ENCODE measurements around the gene AZGP1.
"Not testable (repeated sequence)": the region's sequence is repeated elsewhere in the genome, so short reads cannot be mapped to it uniquely, and the experiment has no call there.

AZGP1 gene

DNA sequence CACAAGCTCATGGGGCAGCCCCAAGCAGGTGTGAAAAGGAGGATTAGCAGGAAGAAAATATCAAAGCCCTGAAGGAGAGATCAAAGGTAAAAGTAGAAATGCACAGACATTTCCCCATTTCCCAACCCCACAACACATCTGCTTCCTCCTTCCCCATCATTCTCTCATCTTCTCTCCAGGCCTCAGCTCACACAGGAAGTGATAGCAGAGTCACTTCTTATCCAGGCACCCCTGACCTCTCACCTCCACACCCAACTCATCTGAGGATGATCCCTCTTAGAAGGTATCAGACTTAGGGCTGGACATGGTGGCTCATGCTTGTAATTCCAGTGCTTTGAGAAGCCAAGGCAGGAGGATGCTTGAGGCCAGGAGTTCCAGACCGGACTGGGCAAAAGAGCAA, 28.2 kb downstream of the AZGP1 start:
- no peak for DNase-seq

DNA sequence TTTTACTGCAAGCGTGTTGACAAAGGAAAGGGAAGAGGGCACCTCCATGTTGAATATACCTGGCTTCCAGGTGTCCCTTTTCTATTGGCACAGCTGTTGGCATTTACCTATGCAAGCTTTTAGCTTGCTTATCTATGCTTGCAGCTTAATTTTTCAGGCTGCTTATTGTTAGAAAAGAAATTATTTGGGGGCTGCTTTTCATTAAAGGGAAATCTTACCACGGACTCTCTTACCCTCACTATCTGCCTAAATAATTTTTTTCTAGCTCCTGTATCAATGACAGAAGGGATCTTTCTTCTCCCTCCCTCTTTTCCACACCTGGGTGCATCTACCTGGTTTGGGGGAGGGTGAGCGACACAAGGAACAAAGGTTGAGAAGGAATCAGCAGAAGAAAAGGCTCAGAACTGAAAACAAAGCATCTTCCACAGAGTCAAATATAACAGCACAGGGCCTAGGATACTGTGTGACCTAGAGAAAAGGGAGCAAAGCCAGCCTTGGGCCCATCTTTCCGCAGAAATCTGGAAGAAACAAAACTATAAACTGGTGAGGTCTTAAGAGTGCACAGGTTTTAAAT, 31.2 kb downstream of the AZGP1 start:
- DNase-seq, result no peak

DNA sequence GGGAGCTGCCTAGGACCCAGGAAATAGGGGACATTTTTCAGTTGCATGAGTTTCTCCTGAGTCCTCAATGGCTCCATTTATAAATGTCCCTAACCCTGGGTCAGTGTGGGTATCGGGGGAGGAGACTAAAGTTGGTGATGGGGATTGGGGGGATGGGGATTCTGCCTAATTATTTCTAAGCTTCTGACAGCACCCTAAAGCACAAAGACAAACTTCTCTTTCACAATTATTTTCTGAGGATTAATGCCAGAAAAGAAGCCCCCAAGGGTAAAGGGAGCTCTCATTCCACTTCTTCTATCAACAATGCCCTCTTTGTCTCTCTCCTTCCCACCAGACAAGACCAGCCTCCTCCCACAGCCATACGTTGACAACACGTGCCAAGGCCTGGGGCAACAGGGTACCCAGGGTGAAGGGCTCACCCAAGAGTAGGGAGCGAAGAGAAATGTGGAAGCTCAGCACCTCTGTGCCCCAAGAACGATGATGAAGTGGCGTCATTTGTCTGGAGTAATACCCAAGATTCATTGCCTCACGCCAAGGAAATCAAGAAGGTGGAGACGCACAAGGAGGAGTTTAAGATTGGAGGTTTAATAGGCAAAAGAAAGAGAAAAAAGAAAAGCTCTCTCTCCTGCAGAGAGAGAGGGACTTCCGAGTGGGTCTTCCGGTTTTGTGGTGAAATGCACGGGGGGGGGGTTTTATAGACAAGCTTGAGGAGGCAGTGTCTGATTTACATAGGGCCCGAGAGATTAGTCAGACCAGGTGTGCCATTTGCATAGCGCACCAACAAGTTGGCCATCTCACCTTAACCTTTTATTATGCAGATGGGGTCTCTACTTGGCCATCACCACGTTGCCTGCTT, 32.0 kb downstream of the AZGP1 start:
- no peak for DNase-seq

DNA sequence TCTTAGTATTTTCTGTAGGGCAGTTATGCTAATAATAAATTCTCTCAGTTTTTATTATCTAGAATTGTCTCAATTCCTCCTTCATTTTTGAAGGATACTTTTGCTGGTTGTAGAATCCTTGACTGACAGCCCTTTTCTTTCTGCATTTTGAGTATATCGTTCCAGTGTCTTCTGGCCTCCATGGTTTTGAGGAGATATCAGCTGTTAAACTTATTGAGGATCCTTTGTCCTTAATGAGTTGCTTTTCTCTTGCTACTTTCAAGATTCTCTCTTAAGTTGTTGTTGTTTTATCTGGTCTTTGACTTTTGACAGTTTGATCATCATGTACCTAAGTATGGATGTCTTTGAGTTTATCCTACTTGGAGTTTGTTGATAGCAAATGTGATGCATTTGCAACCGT, 37.5 kb downstream of the AZGP1 start:
- DNase-seq, result no peak

DNA sequence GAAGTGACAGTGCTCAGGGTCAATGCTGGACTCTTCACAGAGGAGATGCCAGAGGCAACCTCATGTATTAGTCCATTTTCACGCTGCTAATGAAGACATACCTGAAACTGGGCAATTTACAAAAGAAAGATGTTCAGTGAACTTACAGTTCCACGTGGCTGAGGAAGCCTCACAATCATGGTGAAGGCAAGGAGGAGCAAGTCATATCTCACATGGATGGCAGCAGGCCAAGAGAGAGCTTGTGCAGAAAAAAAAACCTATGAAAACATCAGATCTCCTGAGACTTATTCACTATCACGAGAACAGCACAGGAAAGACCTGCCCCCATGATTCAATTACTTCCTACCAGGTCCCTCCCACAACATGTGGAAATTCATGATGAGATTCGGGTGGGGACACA, 40.8 kb downstream of the AZGP1 start:
- not testable (repeated sequence) for DNase-seq

DNA sequence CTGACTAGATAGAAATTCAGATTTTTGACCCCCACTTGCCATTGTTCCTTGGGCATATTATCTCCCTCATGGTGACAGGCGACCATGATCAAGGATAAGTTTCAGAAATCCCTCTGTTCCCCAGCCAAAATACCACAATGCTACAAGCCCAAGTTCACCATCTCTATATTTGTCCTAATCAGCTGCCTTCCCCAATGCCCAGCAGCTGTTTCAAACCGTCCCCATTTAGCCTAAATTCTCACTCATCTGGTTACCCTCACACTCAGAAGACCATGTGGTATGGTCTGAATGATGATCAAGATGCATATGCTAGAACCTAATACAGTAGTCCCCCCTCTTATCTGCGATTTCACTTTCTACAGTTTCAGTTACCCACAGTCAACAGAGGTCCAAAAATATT, 45.5 kb downstream of the AZGP1 start:
- no peak for DNase-seq

DNA sequence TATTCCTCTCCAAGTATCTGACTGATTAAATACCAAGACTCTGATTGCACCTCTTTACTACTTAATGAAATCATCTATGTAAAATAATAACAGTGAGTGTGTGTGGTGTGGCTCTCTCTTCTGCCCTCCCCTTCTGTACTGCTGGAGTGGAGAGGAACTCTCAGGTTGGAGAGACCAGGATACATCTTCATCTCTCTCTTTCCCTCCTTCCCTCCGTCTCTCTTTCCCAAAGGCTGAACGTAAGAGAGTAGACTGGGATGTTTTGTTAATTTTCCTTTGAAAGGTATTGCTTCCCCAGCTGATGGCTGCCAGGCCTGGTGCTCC, 46.1 kb downstream of the AZGP1 start:
- DNase-seq, result no peak

DNA sequence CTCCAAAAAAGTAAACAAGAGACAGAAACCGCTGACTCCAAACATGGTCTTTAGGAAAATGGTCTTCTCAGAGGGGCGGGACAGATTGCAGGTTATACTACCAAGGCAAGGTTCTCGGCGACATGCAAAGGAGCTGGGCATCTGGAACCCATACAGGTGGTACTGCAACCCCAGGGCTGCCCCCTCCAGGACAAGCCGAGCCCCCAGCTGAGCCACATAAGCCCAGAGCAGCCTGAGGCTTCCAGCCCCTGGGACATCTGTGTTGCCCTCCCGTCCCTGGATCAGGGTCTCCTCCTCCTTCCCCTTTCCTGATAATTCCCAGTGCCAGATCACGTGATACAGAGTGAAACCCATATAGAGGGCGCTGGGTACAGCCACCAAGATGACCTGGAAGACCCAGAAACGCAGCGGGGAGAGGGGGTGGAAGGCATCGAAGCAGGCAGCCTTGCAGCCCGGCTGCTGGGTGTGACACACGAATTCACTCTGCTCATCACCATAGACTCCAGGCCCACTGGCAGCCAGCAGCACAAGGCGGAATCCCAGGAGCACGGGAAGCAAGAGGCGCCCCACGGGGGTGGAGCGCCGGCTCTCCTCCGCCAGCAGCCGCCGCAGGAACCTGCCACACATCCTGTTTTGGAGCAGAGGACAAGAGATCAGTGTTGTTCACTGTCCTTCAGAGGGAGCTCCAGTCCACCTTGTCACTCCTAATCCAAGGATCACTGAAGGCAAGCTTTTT, 46.7 kb downstream of the AZGP1 start, which contains the start of gene GJC3:
GJC3 (minus strand) TSS at position 627 of the 736 bp plus-strand sequence; CDS start at position 627, 0 bp downstream.
- peak; percentile 29 to 33 for DNase-seq

DNA sequence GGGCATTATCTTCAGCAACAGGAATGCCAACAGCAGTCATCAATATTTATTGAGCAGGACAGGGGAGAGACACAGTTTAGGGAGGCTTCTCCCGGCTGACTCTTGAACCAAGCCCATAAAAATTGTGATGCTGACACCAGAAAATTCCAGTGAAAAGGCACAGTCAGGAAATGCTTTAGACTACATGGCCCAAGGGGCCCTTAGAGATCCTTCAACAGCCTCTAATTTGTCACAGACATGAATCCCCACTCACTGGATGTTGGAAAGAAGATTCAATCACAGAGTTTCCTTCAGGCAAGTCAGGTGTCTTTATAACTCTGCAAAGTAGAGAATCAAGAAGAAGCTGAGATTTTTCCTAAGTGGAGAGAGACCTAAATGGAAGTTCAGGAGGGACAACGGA, 47.6 kb downstream of the AZGP1 start:
- DNase-seq, result no peak

DNA sequence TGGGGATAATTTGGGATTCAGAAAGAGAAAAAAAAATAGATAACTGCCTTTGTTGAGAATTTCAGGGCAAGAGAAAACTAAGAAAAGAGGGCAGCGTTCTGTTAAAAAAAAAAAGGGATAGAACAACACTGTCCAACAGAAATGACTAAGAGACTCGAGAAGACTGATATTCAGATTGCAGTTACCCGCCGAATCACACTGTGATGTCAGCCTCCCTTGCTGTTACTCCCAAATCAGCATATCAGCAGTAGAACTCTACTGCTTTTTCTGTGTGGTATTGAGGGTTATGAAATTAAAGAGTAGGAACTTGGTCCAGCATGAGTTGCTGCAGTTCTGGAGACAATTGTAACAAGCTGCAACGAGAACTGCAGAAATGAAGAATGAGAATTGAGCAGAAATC, 48.3 kb downstream of the AZGP1 start:
- no peak for DNase-seq

DNA sequence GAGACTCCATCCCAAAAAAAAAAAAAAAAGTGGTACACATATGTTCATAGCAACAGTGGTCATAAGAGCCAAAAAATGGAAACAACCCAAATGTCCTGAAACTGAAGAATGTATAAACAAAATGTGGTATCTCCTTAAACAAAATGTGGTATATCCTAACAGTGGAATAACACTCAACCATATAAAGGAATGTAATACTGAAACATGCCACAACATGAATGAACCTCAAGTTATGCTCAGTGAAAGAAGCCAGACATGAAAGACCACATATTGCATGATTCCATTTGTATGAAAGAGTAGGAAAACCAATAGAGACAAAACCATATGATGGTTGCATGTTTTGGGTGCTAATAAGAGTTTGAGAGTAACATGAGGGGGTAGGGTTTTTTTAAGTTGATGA, 49.5 kb downstream of the AZGP1 start:
- no peak for DNase-seq

DNA sequence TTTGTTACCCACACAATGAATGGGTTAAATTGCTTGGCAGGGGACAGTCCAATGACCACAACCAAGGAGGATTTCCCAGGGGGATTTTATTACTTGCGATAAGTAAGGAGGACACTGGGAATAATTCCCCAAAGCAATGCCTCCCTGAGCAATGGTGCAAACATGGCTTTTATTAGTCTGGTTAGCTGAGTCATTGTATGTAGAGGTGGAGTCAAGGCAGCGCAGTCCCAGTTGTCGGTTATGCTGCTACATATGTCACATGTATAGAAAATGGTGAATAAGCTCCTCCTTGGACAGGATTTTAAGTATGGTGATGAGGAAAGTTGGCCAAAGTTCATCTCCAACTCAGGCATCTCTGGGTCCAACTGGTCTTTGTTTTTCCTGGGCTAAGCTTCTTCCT, 52.6 kb downstream of the AZGP1 start:
- no peak for DNase-seq

DNA sequence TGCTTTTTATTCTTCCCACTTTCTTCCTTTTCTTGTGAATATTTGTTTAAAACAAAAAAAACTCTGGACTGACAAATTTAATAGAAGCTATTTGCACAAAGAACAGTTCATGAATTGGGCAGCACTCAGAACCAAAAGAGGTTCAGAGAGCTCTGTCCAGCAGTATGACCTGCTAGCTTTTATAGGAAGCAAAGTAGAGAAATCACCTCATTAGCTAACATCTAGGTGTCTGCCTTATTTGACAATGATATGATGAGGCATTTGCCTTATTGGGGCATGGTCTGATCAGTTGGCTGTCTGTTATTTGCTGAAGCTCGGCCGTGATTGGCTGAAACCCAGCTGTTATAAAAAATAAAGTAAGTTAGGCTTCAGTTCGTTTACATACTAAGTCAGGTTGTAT, 55.7 kb downstream of the AZGP1 start:
- no peak for DNase-seq

DNA sequence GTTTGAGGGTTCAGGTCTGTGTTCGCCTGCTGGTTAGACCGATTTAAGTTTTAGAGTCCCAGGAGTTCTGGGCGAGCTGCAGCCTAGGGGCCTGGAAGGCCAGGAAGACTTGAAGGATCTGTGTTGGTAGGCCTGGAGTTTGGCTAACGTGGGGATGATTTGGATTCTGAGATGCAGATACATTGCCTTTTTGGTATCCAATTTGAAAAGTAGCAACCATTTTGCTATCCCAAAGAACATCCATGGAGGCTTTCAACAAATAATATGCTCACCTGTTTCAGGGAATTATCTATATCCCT, 56.1 kb downstream of the AZGP1 start:
- DNase-seq, result no peak

DNA sequence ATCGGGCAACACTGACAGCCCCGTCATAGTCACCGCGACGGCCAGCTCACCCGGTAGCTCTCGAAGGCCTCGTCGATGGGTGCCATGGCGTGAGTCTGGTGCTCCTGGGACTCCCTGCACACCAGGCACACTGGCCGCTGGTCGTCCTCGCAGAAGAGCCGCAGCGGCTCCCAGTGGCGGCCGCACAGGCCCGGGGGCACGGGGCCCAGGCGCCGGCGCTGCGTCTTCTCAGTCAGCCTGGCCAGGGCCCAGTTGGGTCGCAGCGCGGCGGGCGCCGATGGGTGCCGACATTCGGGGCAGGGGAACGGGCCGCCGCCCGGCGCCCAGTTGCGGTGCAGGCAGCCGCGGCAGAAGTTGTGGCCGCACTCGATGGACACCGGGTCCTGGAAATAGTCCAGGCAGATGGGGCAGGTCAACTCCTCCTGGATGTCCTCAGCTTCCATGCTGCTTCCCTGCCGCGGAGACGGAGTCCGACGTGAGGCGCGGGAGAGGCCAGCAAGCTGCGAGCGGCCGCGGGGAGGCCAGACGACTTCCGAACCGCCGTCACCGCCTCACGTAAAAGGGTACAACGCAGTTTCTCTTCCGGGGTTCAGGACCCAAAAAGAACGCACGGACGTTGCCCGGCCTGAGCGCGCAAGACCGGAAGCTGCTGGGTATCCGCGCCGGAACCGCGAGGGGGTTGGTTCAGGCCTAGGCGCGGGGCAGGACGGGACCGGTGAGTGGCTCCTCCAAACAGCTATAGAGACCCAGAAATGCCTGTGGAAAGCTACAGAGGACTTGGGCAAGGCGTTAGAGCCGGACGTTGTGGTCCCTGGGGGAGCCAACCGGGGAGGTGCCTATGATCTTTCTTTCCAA, 56.6 kb downstream of the AZGP1 start, which contains the start of gene TRIM4:
TRIM4 (minus strand) TSS at position 572 of the 855 bp plus-strand sequence; CDS start at position 443, 129 bp downstream.
- DNase-seq, result peak; percentile 85 to 87
